Activated T-helper 9 cell treated with anti-CD3 and anti-CD28 coated beads, Interleukin-2, amount 50 U/mL, for 16 hours (primary cell): ENCODE data around the gene RAB30.

Experiments
- DNase-seq: peaks from one replicate; pipeline ENCODE4 v3.0.0-alpha.2; 2020; ENCODE audit warnings: low read depth

RAB30 gene

DNA sequence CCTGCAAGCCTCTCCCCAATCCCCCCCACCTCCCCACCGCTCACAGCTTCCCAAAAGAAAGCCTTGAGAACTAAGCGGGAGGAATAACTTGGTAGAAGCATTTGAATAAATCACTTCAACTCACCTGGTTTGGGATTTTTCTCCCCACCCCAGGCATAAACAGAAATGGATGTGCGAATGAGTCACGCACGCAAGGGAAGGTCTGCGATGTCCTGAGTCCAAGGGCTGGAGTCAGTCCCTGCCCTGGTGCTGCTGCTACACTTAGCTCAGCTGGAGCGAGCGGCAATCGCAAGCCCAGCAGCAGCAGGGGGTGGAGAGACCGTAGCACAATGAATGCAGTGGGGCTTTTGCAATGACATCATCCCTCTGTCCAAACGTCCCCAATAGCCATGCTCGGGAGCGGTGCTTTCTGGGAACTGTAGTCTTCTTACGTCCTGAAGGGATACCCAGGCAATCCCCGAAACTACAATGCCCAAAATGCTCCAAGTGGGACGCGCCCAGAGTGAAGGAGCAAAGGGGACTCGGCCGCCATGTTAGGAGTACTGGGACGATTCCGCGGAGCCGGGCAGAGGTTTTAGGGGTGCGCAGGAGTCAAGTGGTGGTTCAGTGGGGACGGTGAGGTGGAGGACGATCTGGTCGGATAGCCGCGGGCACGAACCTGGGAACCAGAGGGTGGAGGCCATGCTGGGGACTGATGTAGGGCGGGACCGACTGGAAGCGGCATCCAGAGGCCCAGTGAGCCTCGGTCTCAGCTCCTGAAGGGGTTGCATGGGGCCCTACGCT, at the start of gene RAB30:
Gene RAB30, minus strand, starts transcription at position 331 of the 783 bp plus-strand sequence. CDS start 74,581 bp downstream, outside the sequence.
- DNase-seq, result peak; percentile 86

- DNase-seq, result no peak
Measured at GRCh38 chr11:83120327-83120726, 48.6 kb upstream of the RAB30 start.

DNA sequence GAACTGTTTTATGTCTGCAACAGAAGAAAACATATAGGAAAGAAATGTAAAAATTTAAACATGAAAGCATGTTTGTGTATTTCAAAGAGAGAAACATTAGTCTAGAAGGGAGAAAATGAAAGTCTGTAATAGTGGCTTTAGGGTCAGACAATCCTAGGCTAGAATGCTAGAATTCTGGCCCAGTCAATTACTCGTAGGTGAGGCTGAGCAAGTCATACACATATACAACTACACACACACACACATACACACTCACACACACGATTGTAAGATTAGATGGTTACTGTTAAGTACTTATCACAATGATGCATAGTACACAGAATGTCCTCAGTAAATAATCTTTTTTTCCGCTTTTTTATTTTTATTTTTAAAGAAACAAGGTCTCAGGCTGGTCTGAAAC, 47.5 kb upstream of the RAB30 start:
- DNase-seq, result no peak

- no peak for DNase-seq
Measured at GRCh38 chr11:83118814-83119213, 47.1 kb upstream of the RAB30 start.

- no peak for DNase-seq
Measured at GRCh38 chr11:83116015-83116641, 44.4 kb upstream of the RAB30 start.

DNA sequence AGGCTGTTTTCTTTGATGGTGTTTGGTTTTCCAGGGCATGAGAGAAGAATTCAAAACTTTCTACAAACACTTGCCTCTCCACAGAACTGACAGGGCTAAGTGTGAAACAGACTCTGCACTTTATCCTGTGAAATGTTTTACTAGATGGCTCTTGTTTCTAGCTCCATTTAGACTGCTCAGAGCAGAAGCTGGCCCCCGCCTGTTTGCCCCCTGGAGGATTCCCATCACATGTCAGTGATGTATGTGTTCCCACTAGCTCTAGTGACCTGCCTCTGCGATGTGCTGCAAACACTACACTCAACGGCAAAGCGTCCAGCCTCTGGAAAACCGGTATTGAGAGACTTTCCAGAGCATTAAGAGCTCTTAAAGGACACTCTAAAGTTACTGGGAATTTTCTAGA, 43.9 kb upstream of the RAB30 start:
- DNase-seq, result no peak

DNA sequence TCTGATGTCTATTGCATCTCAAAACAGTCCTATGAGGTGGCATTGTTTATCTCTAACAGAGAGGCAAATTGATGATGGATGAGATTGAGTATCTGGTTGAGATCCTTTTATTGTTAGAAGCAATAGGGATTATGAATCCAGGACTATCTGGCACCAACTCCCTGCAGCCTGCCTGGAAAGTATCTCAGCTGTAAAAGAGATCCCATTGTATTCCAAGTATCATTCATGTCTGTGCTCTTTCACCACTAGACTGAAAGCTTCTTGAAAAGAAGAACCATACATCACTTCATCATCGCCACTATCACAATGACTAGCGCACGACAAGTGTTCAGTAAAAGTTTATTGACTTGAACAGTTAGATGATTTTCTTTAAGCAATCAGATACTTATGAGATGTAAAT, 43.3 kb upstream of the RAB30 start:
- DNase-seq, result no peak

- no peak for DNase-seq
Measured at GRCh38 chr11:83112886-83113285, 41.2 kb upstream of the RAB30 start.

DNA sequence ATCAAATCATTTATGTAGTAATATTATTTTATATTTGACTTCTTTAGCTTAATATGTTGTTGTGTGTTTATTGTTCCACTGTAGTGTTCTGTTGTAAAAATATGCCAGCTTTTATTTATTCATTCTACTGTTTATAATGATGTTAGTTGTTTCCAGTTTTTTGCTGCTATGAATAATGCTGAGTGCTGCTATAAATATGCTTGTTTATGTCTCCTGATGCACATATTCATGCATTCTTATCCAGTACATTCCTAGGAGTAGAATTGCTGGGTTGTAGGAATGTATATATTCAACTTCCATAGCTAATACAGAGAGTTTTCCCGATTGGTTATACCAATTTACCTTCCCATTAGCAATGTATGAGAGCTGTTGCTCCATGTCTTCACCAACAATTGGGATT, 33.5 kb upstream of the RAB30 start:
- DNase-seq, result no peak

- no peak for DNase-seq
Measured at GRCh38 chr11:83102834-83103233, 31.1 kb upstream of the RAB30 start.

GRCh38 chr11:83097429-83098075, 25.9 kb upstream of the RAB30 start:
- no peak for DNase-seq

DNA sequence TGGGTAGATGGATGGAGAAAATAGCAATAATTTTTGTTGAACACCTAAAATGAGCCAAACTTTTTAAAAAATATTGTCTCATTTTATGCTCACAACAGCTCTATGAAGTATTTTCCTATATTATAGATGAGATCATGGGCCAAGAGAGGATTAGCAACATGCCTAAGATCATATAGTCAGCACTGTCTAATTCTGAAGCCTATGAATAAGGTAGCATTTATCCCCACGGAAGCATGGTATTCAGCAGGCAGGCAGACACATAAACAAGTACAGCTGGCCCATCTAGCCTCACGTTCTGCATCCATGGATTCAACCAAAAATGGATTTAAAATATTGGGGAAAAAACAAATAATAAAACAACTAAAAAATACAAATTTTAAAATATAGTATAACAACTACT, 21.9 kb upstream of the RAB30 start:
- DNase-seq, result no peak

- no peak for DNase-seq
Measured at GRCh38 chr11:83092488-83093384, 21.0 kb upstream of the RAB30 start.

GRCh38 chr11:83088965-83089364, 17.3 kb upstream of the RAB30 start:
- no peak for DNase-seq

DNA sequence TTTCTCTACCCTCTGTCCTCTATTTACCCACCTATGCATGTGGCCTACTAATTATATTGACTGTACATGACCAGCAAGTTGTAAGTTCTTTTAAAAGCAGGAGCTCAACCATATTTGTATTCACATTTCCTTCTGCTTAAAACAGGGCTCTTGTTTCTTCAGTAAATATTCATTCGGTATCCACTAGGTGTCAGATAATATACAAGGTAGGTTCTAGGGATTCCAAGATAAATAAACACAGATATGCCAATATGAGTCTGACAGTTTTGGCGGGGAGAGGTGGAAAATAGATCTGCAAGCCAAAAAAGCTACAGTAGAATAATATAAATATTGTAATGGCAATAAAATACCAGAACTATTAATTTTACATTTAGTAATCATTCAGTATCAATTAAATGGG, 15.3 kb upstream of the RAB30 start:
- DNase-seq, result no peak

- no peak for DNase-seq
Measured at GRCh38 chr11:83079820-83080219, 8.1 kb upstream of the RAB30 start.

GRCh38 chr11:83078269-83078668, 6.6 kb upstream of the RAB30 start:
- no peak for DNase-seq

GRCh38 chr11:83073884-83074283, 2.2 kb upstream of the RAB30 start:
- no peak for DNase-seq

- DNase-seq, result no peak
Measured at GRCh38 chr11:83073258-83073657, 1.6 kb upstream of the RAB30 start.

GRCh38 chr11:83072350-83073242, 899 bp upstream of the RAB30 start:
- no peak for DNase-seq
